OCI-LY7 (cell line): ENCODE data around the gene THAP11.

Experiments
- CTCF ChIP-seq: fragments of 200-600 bp; sonication (generic); conservative IDR thresholded peaks from 2 replicates; pipeline ENCODE4 v1.5.1; 2014; ENCODE audit warnings: mild to moderate bottlenecking, antibody characterized with exemption, low read length, moderate library complexity, mixed read lengths
- EZH2phosphoT487 ChIP-seq: fragments of 200-600 bp; sonication (generic); IDR thresholded peaks from 2 replicates; pipeline ENCODE4 v1.6.1; 2018; ENCODE audit warnings: low read depth, borderline replicate concordance, mild to moderate bottlenecking, mixed run types, antibody characterized with exemption, low read length, moderate library complexity, mixed read lengths

GRCh38 chr16:67801883-67802282 is 40.2 kb upstream of the THAP11 start:
- TF ChIP-seq CTCF (no peak), EZH2phosphoT487 (no peak)
